Stimulated activated CD4-positive, alpha-beta T cell treated with anti-CD3 and anti-CD28 coated beads, Interleukin-1b, Interleukin-23, amount 100 ng/mL, for 24 hours (primary cell): ENCODE data around the gene VANGL1.
A peak's percentile ranks its signal among the peaks of the same experiment; 100 is the strongest.
"Not testable (repeated sequence)": the region's sequence is repeated elsewhere in the genome, so short reads cannot be mapped to it uniquely, and the experiment has no call there.

Source experiments
- DNase-seq, 4 experiments: peaks; one replicate each; pipeline ENCODE4 v3.0.0-alpha.2; 2020; ENCODE audit warnings: low read depth in 4 of 4, low spot score in 1 of 4

VANGL1 gene

GRCh38 chr1:115641762-115642167, at the start of gene VANGL1:
TSS of gene VANGL1 (plus strand) at chr1:115641970. CDS start at chr1:115651414, 9,444 bp downstream.
- DNase-seq: peak in 1 of 4 experiments; percentile 31

- DNase-seq: no peak
Observed at GRCh38 chr1:115592264-115592663, 49.5 kb upstream of the VANGL1 start.

- DNase-seq: no peak
Observed at GRCh38 chr1:115593365-115594259, 48.2 kb upstream of the VANGL1 start.

- DNase-seq: no peak
Observed at GRCh38 chr1:115594600-115594999, 47.2 kb upstream of the VANGL1 start.

- peak; percentile 4 to 53 (median 42) for DNase-seq
Observed at GRCh38 chr1:115595279-115596079, 46.3 kb upstream of the VANGL1 start.

GRCh38 chr1:115596080-115596780, 45.5 kb upstream of the VANGL1 start:
- DNase-seq: no peak

GRCh38 chr1:115604508-115604907, 37.3 kb upstream of the VANGL1 start:
- DNase-seq: no peak

GRCh38 chr1:115606305-115606704, 35.5 kb upstream of the VANGL1 start:
- DNase-seq: no peak

- DNase-seq: no peak
Observed at GRCh38 chr1:115609021-115609420, 32.7 kb upstream of the VANGL1 start.

GRCh38 chr1:115613767-115614166, 28.0 kb upstream of the VANGL1 start:
- no peak for DNase-seq

- DNase-seq: no peak
Observed at GRCh38 chr1:115620453-115620852, 21.3 kb upstream of the VANGL1 start.

GRCh38 chr1:115620950-115621349, 20.8 kb upstream of the VANGL1 start:
- DNase-seq: no peak

- no peak for DNase-seq
Observed at GRCh38 chr1:115624859-115625258, 16.9 kb upstream of the VANGL1 start.

- DNase-seq: no peak
Observed at GRCh38 chr1:115630342-115630741, 11.4 kb upstream of the VANGL1 start.

GRCh38 chr1:115632251-115633026, 9.3 kb upstream of the VANGL1 start:
- no peak for DNase-seq

- DNase-seq: not testable (repeated sequence)
Observed at GRCh38 chr1:115633606-115634005, 8.2 kb upstream of the VANGL1 start.

GRCh38 chr1:115637247-115637646, 4.5 kb upstream of the VANGL1 start:
- not testable (repeated sequence) for DNase-seq

- DNase-seq: no peak
Observed at GRCh38 chr1:115640384-115640783, 1.4 kb upstream of the VANGL1 start.

- no peak for DNase-seq
Observed at GRCh38 chr1:115642168-115643072, 650 bp downstream of the VANGL1 start.

GRCh38 chr1:115643225-115643624, 1.5 kb downstream of the VANGL1 start:
- no peak for DNase-seq
